GM12875 (cell line): ENCODE data around the gene SAMD7.

Source experiments
- H3K4me3 ChIP-seq: one replicate; pipeline ENCODE4 v1.5.1; 2011; ENCODE audit warnings: low read depth, low read length, control low read depth
- TF ChIP-seq, protein P1 (sequence below): IDR thresholded peaks from 2 replicates; pipeline ENCODE4 v1.5.1; 2011; ENCODE audit warnings: low read depth, mild to moderate bottlenecking, control low read depth, inconsistent platforms, low read length, moderate library complexity, borderline replicate concordance; ENCODE audit not compliant: insufficient read depth

Gene SAMD7

DNA sequence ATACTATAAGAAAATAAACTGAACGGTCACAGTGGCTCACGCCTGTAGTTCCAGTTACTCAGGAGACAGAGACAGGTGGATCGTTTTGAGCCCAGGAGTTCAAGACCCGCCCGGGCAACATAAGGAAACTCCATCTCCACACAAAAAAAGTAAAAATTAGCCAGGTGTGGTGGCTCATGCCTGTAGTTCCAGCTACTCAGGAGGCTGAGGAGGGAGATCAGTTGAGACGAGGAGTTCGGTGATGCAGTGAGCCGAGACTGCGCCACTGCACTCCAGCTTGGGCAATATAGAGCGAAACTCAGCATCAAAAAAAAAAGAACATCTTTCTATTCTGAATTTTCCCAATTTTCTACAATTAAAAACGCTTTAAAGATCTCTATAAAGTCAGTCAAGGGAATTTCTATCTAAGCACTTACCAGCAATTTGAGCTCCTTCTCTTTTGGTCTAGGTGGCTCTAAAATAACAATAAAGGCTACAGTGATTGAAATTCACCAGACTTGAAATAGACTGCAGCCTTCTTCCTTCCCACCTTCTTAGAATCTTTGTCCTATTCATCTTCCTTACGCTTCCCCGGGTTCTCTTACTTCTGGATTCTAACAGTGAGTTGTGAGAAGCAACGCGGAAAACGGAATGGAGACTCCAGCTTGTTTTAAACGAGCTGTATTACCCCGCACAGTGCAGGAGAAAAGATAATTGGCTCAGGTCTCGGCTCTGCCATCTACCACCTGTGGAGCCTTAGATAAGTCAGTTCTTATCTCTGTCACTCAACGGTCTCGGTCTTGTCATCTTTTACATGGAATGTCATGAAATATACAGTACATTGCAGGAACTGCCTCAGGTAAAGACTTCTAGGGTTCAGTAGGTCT lies 54.4 kb downstream of the SAMD7 start:
- H3K4me3 ChIP-seq: peak overlapping the region; percentile 93
- TF ChIP-seq, protein P1, sequence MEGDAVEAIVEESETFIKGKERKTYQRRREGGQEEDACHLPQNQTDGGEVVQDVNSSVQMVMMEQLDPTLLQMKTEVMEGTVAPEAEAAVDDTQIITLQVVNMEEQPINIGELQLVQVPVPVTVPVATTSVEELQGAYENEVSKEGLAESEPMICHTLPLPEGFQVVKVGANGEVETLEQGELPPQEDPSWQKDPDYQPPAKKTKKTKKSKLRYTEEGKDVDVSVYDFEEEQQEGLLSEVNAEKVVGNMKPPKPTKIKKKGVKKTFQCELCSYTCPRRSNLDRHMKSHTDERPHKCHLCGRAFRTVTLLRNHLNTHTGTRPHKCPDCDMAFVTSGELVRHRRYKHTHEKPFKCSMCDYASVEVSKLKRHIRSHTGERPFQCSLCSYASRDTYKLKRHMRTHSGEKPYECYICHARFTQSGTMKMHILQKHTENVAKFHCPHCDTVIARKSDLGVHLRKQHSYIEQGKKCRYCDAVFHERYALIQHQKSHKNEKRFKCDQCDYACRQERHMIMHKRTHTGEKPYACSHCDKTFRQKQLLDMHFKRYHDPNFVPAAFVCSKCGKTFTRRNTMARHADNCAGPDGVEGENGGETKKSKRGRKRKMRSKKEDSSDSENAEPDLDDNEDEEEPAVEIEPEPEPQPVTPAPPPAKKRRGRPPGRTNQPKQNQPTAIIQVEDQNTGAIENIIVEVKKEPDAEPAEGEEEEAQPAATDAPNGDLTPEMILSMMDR: no peak

DNA sequence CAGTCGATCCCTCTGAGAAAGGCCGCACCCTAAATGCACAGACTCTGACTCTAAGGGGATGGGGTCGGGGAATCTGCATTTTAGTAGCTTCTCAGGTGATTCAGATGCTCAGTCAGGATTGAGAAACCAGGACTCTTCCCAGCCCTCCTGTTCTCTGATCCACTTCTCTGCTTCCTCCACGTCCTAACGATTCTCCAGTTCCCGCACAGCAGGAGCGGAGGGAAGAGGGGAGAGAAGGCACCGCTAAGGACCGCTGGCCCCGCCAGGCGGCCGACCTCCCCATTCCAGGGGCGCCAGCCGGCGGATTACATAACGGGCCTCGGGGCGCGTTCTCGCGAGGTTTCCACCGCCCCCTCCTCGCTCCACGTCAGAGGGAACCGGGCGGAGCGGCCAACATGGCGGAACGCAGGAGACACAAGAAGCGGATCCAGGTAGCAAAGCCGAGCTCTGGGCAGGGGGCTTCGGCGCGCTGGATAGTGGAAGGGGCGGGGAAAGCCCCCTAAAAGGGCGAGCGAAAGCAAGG lies 55.1 kb downstream of the SAMD7 start, which contains the start of gene SEC62:
TSS of gene SEC62 (plus strand) at position 380 of the 523 bp plus-strand sequence. CDS start at position 396, 16 bp downstream.
- TF ChIP-seq, protein P1: peak; percentile 61

DNA sequence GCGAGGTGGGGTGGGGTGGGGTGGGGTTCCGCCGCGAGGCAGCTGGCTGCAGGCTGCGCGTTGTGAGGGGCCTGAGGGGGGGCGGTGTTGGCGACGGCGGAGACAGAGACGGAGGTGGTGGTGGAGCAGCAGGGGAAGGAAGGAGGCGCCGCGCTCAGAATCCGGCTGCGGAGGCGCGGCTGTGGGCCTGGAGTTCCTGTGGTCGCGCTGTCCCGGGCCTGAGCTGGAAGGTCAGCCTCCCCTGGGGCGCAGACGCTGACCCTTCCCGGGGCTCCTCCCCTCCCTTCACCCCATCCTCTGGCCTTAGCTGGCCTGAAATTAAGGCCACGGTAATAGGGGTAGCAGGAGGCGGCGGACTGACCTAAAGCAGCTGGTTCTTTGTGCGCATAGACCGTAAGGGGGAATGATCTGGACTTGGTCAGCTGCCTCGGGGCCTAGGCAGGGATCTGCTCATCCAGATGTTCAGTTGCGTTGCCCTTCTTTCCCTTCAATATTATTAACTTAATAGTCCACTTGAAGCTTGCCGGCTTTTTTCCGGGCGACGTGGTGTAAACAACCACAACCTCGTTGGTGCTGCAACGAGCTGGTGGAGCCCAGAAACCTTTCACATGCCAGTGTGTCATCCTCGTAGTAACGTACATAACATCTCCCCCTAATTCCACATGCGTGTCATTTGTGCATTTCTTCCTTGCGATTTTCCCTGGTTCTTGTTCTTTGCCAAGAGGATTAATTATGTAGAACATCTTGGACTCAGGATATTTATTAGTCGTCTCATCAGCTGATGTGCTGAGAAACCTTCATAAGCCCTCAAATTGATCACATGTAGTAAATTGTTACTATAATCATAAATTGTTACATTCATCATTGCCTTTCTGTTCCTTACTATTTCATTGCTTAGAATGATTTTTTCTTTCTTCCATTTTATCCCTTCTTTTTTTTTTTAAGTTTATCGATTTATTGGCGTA lies 55.9 kb downstream of the SAMD7 start:
- H3K4me3 ChIP-seq: peak overlapping the region; percentile 93

More for the DNA sequence above, 55.1 kb downstream of the SAMD7 start, which contains the start of gene SEC62:
- peak within 1 kb of the TSS; percentile 93 for H3K4me3 ChIP-seq

DNA sequence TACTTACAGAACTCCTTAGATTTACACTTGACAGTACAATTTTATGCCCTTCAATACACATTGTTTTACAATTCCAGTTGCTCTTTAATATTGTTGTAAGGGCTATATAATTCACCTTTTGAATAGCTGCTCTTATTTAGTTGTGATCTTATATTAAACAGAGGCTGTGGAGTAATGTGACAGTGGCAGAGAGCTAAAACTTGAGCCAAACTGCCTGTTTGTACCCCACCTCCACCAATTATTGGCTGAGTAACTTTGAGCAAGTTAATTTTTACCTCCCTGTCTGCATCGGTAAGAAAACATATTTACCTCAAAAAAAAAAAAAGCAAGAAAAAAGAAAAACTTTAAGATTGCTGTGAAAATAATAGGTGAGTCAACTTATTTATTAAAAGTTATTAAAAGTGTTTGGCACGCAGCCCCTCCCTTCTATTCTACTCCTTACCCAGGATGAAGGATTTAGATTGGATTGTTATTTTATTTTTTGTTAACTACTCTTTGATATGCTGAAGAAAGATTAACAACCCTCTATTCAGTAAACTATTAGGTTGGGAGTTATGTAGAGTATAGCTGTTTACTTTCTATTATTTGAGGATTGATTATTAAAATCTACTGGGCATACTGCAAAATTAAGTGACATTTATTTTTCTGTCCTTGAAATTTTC lies 57.0 kb downstream of the SAMD7 start:
- peak overlapping the region; percentile 93 for H3K4me3 ChIP-seq
- TF ChIP-seq, protein P1: no peak

More for the DNA sequence above, 55.9 kb downstream of the SAMD7 start:
- TF ChIP-seq, protein P1: no peak

DNA sequence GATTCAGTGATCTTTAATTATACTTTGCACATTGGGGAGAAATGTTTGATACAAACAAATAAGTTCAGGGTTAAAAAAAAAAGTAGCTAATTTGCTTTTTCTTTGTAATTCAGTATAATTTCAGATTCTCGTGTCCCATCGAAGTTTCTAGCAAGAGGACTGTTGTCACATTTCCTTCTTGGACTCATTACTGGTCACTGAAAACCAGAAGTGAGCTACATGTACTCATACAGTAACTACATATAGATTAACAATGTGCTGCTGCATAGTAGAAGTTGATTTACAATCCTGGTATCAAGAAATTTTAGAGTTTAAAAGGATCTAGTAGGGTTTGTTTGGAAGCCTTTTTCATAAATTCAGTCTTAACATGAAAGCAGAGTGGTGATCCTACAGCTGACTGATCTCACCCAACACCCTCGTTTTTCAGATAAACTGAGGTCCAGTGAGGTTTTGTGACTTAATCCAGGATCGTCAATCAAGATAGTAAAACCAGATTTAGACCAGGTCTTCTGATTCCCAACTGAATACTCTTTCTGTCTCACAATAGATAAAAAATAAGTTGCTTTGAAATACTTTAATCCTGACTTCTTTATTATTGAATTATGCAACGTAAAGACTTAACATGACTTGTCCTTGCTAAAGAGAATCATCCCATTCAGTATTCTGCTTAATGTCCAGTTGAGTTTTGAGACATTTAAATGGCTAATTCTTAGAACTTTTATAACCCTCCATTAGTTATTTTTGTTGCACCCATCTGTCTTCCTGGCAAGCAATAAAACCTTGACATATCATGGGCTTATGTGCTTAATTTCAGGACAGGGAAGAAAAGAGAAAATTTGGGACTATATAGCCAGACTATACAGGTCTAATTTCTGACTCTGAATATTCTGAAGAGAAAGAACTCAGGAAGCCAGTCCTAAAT lies 58.1 kb downstream of the SAMD7 start:
- TF ChIP-seq, protein P1: no peak
- no peak overlapping the region for H3K4me3 ChIP-seq
